GM19023 (cell line): ENCODE measurements around the gene GAK.
"Not testable (repeated sequence)": the region's sequence is repeated elsewhere in the genome, so short reads cannot be mapped to it uniquely, and the experiment has no call there.

ENCODE experiments used
- ATAC-seq: cut with Tn5 transposase; IDR thresholded peaks from one replicate; pipeline ENCODE4 v1.9.1; 2021; ENCODE audit warnings: mild to moderate bottlenecking, moderate library complexity; ENCODE audit not compliant: unreplicated experiment

The GAK gene

GRCh38 chr4:931960-932712 is at the start of gene GAK, which contains the start of gene TMEM175:
TSS of gene GAK (minus strand) at chr4:932316. CDS start at chr4:932187, 129 bp downstream.
TSS of gene TMEM175 (plus strand) at chr4:932460. CDS start at chr4:947740, 15,280 bp downstream.
- peak; percentile 92 for ATAC-seq

GRCh38 chr4:978957-979701 is 47.0 kb upstream of the GAK start:
- no peak for ATAC-seq

GRCh38 chr4:976016-976415 is 43.9 kb upstream of the GAK start:
- ATAC-seq: not testable (repeated sequence)

- no peak for ATAC-seq
Measured at GRCh38 chr4:974668-975067, 42.6 kb upstream of the GAK start.

GRCh38 chr4:973431-974397 is 41.6 kb upstream of the GAK start, which contains the start of gene DGKQ:
TSS of gene DGKQ (minus strand) at chr4:973569. CDS start at chr4:973482, 87 bp downstream.
- ATAC-seq: peak; percentile 60

- ATAC-seq: peak; percentile 47
Measured at GRCh38 chr4:972651-973424, 40.7 kb upstream of the GAK start.

- no peak for ATAC-seq
Measured at GRCh38 chr4:971666-972500, 39.8 kb upstream of the GAK start.

- no peak for ATAC-seq
Measured at GRCh38 chr4:970854-971520, 38.9 kb upstream of the GAK start.

GRCh38 chr4:970046-970745 is 38.1 kb upstream of the GAK start:
- ATAC-seq: no peak

GRCh38 chr4:968621-969394 is 36.7 kb upstream of the GAK start:
- no peak for ATAC-seq

- no peak for ATAC-seq
Measured at GRCh38 chr4:968221-968620, 36.1 kb upstream of the GAK start.

- no peak for ATAC-seq
Measured at GRCh38 chr4:967113-968104, 35.3 kb upstream of the GAK start.

- no peak for ATAC-seq
Measured at GRCh38 chr4:966266-967112, 34.4 kb upstream of the GAK start.

- no peak for ATAC-seq
Measured at GRCh38 chr4:965766-966134, 33.6 kb upstream of the GAK start.

- no peak for ATAC-seq
Measured at GRCh38 chr4:965048-965765, 33.1 kb upstream of the GAK start.
